Kidney (tissue), 14 donors: Measurements from ENCODE around the gene FASN. TPM values are rescaled to one million over a fixed set of nuclear protein-coding genes. Genes with fewer than 3 reads are reported as not detected.

Experiments
- DNase-seq, 5 donors: peaks; one replicate each; pipeline ENCODE4 v3.0.0-alpha.2; 2013 to 2020
- FAIRE-seq: peaks from 2 replicates; lab custom pipeline; 2012; peaks lifted over from hg19 to GRCh38; lab: Jason Lieb, UNC
- H3K27ac ChIP-seq, 2 donors: one replicate each; pipeline ENCODE4 v1.7.0; 2013; ENCODE audit warnings: low read depth in 2 of 2, low read length in 2 of 2, inconsistent platforms in 1 of 2
- H3K27me3 ChIP-seq: one replicate; pipeline ENCODE4 v1.7.1; 2013; ENCODE audit warnings: low read length, inconsistent platforms; ENCODE audit not compliant: control insufficient read depth, insufficient read depth
- H3K36me3 ChIP-seq, 3 donors: one replicate each; pipeline versions ENCODE4 v1.7.0 to v1.7.1; 2013; ENCODE audit warnings: low read length in 3 of 3, control low read depth in 1 of 3, inconsistent platforms in 1 of 3; ENCODE audit not compliant: insufficient read depth in 3 of 3, control insufficient read depth in 2 of 3
- H3K4me1 ChIP-seq, 3 donors: one replicate each; pipeline versions ENCODE4 v1.7.0 to v1.7.1; 2013; ENCODE audit warnings: low read length in 3 of 3, inconsistent platforms in 1 of 3, low read depth in 1 of 3; ENCODE audit not compliant: control insufficient read depth in 2 of 3, insufficient read depth in 2 of 3
- H3K4me3 ChIP-seq, 3 donors: one replicate each; pipeline versions ENCODE4 v1.7.0 to v1.8.1; 2013; ENCODE audit warnings: low read length in 3 of 3, control low read depth in 1 of 3, inconsistent platforms in 1 of 3
- H3K9ac ChIP-seq, 3 donors: one replicate each; pipeline versions ENCODE4 v1.7.0 to v1.7.1; 2013; ENCODE audit warnings: low read length in 3 of 3, control low read depth in 1 of 3, inconsistent platforms in 1 of 3
- H3K9me3 ChIP-seq, 3 donors: one replicate each; pipeline versions ENCODE4 v1.7.0 to v1.7.1; 2013; ENCODE audit warnings: low read length in 3 of 3, control low read depth in 1 of 3, inconsistent platforms in 1 of 3; ENCODE audit not compliant: control insufficient read depth in 2 of 3, insufficient read depth in 1 of 3
- CTCF ChIP-seq: IDR thresholded peaks from 3 replicates; pipeline ENCODE4 v1.5.1; 2012; ENCODE audit warnings: mild to moderate bottlenecking, moderate library complexity, borderline replicate concordance; ENCODE audit not compliant: insufficient read depth; ENCODE audit errors: extremely low read depth
- intact Hi-C: fragments of 100-400 bp; cut with DNase I; formaldehyde crosslinking; loops from one replicate; pipeline ENCODE4 v1.11.1; 2022
- polyA plus RNA-seq: library from polyadenylated mRNA; stranded (reverse); fragments of 350-450 nt; fragmentation: Illumina TruSeq; extraction: RNeasy Lipid Tissue Mini Kit (QIAGEN cat#74804); gene quantifications from one replicate; pipeline ENCODE4 v1.2.3, GENCODE V29; 2014; ENCODE audit warnings: low read depth, low replicate concordance; ENCODE audit not compliant: insufficient read depth
- total RNA-seq: library from RNA; stranded (reverse); fragmentation: NEBNext Ultra II Directional; extraction: Animal tissue kit (Norgen Biotek cat#: 25700); gene quantifications from one replicate; pipeline ENCODE4 v1.2.1, GENCODE V29; 2021
- donor health status: control.
- donor health status: control.
- donor health status: control.
- donor health status: control.
- donor health status: control.
- donor health status: DM: yes; HTN: yes; CAD: no.
- donor health status: Normal renal cell carcinoma (clear cell type).

FASN gene
- total and polyA plus RNA-seq, 2 donors from 2014 or later = 13.6 to 43.3 TPM

- DNase-seq = no peak
- no peak overlapping the region for H3K27ac ChIP-seq
- no peak for TF ChIP-seq CTCF
- H3K4me3 ChIP-seq = no peak overlapping the region
- no peak overlapping the region for H3K9ac ChIP-seq
- no peaks in the 10 kb centered on the region for H3K27me3 ChIP-seq
- no peak for FAIRE-seq
- peaks cover 0 to 2% (median 2%) of the 10 kb centered on the region in 3 donors for H3K36me3 ChIP-seq
- no peaks in the 10 kb centered on the region for H3K9me3 ChIP-seq
- H3K4me1 ChIP-seq = no peaks in the 10 kb centered on the region
- intact Hi-C loops = no loop called here
Observed at GRCh38 chr17:82077617-82078358, 20.2 kb downstream of the FASN start.

- H3K4me1 ChIP-seq = no peaks in the 10 kb centered on the region
- intact Hi-C loops = no loop called here
- peak in 2 of 5 donors; percentile 49 to 61 for DNase-seq
- no peak for FAIRE-seq
- no peak overlapping the region for H3K4me3 ChIP-seq
- no peak overlapping the region for H3K9ac ChIP-seq
- no peak overlapping the region for H3K27ac ChIP-seq
- no peaks in the 10 kb centered on the region for H3K9me3 ChIP-seq
- peaks cover 0 to 2% (median 0%) of the 10 kb centered on the region in 3 donors for H3K36me3 ChIP-seq
- TF ChIP-seq CTCF = no peak
- H3K27me3 ChIP-seq = no peaks in the 10 kb centered on the region
Observed at GRCh38 chr17:82076785-82077591, 21.0 kb downstream of the FASN start.

- Histone ChIP-seq H3K36me3 (no peaks in the 10 kb centered on the region), H3K9ac (no peak overlapping the region), H3K9me3 (no peaks in the 10 kb centered on the region), H3K27me3 (no peaks in the 10 kb centered on the region), H3K4me3 (no peak overlapping the region), H3K4me1 (no peaks in the 10 kb centered on the region), H3K27ac (no peak overlapping the region)
- no peak for FAIRE-seq
- TF ChIP-seq CTCF = no peak
- DNase-seq = no peak
- intact Hi-C loops = no loop called here
Observed at GRCh38 chr17:82076018-82076784, 21.8 kb downstream of the FASN start.
